Activated CD8-positive, alpha-beta memory T cell treated with anti-CD3 and anti-CD28 coated beads for 48 hours (primary cell): ENCODE measurements around the gene VPS35L.

Source experiments
- DNase-seq, 3 experiments: peaks; one replicate each; pipeline ENCODE4 v3.0.0-alpha.2; 2020; ENCODE audit warnings: low read depth in 2 of 3, low spot score in 2 of 3

The VPS35L gene

DNA sequence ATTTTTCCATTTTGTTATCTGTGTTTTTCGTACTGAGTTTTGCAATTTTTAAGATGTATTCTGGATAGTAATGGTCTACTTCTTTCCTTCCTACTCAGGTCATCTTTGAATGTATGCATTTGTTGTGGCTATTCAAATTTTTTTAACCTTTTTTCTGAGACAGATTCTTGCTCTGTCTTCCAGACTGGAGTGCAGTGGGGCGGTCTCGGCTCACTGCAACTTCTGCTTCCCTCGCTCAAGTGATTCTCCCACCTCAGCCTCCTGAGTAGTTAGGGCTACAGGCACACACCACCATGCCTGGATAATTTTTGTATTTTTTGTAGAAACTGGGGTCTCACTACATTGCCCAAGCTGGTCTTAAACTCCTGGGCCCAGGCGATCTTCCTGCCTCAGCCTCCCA is 33.6 kb downstream of the VPS35L start:
- DNase-seq: no peak

DNA sequence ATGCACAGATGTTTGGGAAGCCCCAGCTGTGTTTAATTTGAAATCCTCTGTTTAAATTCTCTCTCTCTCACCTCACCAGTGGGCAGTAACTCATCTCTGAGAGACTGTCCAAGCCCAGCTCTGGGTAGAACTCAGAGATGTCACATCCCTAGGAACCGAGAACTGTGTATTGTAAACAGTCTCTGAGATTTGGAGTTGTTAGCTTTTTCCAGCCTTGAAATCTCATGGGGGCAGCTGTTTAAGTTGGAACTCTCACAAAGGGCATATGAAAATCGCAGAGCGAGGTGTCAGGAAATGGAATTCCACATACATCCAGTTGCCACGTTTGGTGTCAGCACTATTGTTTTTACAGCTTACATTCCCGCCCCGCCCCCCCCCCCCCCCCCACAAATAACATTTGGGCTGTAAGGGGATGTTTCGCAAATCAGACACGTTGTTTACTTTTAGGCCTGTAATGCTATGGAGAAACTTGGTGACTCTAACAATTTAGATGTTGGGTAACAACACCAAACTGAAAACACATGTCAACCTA is 34.3 kb downstream of the VPS35L start:
- DNase-seq: no peak

DNA sequence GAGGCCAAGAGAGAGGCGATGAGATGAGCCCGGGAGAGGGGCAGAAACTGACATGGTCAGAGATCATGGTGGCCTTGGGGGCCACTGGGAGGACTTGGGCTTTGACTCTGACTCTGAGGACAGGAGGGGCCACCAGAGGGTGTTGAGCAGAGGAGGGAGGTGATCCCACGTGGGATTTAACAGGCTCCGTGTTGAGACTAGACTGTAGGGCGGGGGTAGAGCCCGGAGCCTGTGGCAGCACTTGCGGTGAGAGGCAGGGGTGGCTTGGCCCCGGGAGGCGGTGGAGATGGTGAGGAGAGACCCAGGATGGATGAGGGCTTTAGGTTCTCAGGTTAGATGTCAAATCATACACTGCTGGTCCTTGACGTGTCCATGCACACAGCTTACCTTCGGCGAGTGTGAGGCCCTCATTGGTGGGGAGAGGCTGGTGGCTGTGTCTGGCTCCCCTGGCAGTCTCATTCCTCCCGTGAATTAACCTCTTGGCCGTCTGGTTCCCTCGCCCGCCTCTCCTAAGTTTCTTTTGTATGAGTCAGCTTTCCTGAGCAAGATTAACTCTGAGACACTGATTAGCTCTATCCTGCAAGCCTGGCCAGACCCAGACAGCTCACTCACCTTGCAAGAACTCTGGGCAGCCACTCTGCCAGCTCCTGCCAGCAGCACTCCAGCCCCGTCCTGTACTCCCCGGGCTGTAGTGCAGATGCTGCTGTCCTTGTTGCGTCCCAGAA is 39.7 kb downstream of the VPS35L start:
- DNase-seq: no peak

DNA sequence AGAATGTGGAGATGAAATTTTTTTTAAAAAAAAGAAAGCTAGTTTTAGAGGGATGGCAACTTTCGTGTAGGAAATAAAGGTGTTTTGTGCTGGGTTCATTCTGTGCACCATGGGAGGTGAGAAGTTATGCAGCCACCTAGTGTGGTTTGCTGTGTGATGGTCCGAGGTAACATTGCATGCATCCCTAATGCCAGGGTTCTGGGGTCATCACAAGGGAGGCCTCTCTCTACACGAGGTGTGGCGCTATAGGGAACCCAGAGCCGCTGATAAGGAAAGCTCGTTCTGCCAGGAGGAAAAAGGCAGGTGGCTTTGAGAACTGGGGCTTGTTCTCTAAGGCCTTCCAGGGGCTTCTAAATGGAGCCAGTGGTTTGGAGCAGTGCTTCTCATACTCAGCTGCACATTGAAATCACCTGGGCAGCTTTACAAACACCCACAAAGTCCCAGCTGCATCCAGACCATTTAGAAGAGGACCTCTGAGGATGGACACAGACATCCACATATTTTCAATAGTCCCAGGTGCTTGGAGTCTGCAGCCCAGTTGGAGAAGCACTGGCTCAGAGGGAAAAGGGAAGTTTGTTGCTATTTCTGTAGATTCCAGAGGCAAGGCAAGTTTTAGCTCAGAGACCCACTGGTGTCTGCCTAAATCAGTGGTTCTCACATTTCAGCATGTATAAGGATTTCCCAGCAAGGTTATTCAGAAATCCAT is 43.5 kb downstream of the VPS35L start:
- no peak for DNase-seq

DNA sequence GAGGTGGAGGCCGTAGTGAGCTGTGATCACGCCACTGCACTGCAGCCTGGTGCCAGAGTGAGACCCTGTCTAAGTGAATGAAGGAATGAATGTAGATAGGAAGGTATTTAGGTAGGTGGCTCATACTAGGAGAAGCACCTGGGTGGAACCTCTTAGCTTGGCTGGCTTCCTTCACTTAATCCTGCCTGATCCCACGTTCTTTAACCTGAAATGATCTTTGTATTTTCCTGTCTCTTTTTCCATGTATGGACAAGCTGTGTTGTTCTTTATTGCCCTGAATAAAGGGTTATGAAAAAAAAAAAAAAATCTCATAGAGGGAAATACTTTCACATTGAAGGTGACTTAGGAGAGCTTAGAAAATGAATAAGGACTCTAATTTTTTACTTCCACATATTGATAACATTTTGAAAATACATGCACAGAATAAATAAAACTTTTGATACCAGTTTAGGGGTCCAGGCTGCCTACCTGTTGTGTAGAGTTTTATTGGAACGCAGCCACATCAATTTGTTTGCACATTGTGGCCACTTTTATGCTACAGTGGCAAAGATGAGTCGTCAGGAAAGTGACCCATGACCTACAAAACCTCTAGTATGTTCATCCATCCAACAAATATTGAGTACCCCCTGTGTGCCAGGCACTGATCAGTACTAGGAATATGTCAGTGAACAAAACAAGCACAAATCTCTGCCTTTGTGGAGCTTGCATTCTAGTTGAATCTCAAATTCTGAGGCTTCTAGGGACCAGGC is 44.6 kb downstream of the VPS35L start:
- DNase-seq: no peak

DNA sequence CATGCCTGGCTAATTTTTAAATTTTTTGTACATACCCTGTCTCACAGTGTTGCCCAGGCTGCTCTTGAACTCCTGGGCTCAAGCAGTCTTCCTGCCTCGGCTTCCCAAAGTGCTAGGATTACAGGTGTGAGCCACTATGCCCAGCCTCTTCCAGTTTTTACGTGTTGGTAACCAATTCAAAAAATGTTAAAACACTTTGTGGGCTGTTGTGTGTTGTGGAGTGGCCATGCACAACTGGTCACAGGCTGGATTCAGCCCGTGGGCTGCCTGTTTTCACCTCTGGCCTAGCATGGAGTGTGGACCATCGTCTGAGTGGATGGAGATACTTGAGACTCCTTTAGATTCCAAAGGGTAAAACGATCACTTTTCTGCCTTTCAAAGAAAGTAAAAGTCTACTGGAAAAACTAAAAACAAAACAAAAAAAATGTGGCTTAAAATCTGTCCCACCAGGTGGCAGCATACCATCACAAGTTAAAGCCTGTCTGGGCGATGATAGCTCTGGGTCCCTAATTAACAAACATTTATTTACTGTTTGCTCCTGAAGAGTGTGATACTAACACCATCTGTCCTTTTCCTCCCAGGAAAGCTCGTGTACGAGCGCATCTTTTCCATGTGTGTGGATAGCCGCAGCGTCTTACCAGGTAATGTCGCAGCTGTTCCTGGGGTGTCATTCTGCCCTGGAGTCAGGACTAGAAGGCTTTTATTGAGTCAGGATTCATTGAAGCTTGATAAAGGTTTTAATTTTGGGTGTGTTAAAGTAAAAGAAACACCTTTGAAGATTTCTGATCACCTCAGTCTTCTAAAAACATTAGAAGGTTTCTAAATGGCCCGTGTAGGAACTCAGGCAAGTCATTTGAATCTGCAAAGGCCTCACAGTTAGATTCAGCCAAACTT is 45.8 kb downstream of the VPS35L start:
- no peak for DNase-seq

DNA sequence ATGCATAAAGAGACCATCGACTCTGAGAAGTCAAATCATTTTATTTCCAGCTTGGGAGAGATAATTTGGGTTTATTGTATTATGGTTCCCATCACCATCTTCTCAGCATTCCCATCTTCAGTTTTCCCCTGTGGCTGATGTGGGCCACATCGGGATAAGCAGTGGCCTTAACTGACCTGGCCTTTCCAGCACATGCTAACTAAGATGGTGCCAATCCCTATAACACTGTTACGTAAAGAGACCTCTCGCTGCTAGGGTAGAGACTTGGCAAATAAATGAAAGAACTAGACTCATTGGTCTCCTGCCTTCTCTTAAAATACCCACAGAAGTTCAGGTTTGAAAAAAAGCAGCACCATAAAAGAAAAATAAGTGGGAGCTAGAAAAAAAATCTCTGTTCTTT is 49.4 kb downstream of the VPS35L start:
- DNase-seq: no peak

DNA sequence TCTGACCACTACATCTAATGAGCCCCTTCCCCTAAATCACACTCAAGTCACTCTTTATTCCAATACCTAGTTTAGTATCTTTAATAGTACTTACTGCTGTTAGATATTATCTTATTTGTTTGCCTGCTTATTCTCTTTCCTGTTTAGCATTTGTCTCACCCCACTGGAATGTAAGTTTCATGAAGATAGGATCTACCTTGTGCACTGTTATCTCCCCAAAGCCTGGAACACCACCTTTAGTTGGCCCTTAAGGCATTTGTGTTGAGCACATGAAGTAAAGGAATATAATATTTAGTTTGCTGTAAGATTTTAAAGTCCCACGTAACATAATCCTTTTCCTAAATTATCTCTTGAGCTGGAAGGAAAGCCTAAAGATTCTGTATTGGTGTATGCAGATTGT is 50.2 kb downstream of the VPS35L start:
- DNase-seq: no peak

DNA sequence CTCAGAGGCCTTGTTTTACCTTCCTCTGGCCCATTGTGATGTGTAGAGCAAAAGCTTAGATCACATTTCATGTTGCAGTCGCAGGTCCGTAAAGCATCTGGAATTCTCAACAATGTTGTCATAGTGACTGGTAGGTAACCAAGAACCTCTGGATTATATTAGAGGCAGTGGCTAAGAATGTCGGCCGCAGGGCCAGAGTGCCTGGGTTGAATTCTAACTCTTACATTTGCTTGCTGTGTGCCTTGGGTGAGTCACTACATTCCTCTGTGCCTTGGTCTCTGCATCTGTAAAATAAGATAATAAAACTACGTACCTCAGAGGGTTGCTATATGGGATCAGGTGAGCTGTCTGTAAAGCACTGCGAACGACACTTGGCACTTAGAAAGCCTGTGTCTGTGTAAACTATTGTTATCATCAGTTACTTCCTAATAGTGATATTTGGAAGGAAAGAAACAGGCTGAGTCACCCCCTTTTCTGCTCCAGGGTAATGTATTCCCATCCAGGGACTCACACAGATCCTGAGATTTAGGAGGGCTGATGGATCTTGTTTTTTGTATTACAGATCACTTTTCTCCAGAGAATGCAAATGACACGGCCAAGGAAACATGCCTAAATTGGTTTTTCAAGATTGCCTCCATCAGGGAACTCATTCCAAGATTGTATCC is 52.2 kb downstream of the VPS35L start:
- no peak for DNase-seq

DNA sequence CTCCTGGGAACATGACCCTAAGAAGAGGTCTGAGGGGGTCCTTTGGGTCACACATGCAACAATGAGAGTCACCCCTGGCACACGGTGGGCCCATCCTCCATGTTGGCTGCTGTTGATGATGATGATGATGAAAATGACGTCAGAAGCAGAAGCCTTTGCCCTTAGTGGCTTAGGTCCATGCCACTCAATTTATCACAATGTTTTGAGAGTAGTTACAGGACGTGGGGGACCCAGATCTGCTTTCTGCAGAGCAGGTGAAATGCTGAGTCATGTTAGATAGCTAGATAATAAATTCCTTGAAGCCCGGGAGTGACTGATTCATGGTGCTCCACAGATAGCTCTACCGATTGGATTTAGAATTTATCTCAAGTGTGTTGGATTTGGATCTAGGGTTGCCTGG is 53.9 kb downstream of the VPS35L start:
- DNase-seq: no peak

DNA sequence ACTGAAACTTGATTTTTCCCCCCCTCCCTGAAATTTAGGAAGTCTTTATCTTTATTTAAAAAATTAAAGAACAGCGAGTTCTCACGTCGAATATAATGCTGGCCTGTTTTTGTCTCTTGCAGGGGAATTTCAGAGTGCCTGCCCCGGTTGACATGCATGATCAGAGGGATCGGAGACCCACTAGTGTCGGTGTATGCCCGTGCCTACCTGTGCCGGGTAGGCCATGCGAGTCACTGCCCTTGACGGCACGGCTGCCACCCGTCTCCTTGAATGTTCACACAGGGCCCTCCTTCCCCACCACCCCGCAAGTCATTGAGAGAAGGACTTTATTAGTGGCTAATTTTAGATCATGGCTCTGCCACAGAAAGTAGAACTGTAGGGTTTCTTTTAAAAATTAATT is 54.7 kb downstream of the VPS35L start:
- DNase-seq: no peak

DNA sequence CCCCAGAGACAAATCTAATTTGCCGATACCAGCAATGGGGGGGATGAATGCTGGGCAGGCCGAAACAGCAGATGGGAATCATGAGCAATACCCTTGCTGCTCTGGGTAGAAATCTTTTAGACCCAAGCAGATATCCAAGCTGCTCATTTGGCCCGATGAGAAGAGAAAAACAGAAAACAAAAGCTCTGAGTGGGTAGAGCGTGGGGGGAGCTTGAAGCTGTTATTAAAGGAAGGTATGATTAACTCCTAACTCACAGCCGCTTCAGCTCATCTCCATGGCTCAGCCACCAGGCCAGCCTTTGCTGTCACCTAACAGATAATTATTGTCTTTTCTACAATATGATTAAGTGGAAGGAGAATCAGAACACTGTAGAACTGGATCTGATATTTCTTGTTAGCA is 58.3 kb downstream of the VPS35L start:
- no peak for DNase-seq

DNA sequence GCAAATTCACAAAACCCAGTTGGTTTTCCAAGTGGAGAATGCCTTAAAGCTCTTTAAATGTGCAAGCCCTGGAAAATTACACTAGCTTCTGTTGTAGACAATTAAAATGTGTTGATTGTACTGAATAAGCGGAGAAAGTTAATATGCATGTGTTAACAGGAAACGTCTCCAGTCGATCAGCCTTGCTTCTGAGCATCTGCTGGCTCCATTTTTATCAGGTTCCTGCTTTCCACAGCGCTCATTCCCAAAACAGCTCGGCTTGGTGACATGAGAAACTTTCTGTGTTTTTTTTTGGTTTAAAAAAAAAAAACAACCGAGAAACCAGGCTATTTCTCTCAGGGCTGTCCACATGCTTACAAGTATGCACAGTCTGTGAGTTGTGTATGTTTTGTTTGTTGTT is 60.7 kb downstream of the VPS35L start:
- no peak for DNase-seq

DNA sequence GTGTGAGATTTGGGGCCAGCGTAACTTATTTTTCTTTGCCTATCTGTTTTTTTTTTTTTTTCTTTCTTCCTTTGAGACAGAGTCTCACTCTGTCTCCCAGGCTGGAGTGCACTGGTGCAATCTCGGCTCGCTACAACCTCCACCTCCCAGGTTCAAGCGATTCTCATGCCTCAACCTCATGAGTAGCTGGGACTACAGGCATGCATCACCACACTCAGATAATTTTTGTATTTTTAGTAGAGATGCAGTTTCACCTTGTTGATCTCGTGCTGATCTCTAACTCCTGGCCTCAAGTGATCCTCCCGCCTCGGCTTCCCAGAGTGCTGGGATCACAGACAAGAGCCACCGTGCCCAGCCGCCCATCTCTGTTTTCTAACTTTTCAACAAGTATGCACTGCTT is 63.4 kb downstream of the VPS35L start:
- DNase-seq: no peak

DNA sequence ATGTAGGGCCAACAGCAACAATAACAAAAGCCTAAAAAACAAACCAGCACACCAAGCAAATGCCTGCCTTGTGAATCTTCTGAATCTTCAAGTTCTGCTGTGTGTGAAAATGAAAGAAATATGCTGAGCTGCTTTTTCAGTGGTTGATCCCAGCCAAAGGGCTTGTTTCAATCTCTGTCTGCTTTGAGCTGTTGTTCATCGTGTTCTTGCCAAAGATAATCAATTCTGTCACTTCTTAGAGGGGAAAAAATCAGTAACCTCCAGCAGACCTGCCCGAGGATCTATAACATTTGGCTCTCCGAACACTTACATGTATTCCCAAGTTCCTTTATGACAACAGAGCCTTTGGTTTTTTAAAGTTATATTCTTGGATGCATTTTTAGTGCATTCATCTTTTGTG is 65.9 kb downstream of the VPS35L start:
- DNase-seq: no peak

DNA sequence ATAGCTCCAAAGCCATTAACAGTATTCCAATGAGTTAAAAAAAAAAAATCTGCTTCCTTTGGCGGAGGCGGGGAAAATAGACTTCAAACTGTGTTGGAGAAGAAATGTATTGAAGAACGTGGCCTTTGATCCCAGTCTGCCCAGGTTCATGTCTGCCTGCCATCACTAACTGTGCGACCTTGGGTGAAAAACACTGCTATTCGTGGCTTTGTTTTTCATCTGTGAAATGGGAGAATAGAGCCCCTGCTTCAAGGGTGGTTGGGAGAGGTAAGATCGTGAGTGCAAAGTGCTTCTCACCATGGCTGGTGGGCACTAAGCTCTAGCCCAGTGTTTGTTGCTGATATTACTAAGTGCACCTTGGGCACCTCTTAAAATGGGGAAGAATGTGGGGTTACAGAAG is 69.5 kb downstream of the VPS35L start:
- no peak for DNase-seq

DNA sequence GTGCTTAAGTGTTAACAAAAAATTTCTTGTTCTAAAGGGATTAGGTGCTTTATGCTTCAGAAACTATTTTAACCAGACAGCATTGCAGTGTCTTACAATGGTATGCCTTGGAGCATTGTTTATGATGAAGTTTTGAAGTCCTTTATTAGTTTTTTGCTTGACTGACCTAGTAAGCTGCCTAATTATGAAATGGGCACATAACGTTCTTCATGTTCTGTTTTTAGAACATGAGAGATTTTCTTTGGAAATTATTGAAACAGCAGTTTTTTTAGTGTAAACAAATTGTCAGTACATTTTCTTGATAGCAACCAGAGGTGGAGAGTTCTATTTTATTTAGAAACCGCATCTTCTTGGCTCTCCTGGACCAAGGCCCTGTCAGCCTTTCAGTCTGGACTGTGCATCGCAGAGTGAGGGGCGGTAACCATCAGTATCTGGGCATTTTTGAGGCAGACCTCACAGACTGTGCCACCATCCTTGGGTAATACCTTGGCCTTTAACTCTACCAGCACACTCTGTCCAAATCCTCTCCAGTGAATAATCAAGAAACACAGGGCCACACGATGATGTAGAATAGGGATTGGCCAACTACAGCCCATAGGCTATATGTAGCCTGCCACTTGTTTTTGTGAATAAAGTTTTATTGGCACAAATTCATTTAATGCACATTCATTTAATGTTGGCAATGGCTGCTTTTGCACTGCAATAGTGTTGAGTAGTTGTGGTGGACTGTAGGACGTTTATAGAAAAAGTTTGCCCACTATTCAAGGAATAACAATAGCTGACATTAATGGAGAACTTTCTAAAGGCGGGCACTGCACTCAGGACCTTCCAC is 81.1 kb downstream of the VPS35L start:
- no peak for DNase-seq

DNA sequence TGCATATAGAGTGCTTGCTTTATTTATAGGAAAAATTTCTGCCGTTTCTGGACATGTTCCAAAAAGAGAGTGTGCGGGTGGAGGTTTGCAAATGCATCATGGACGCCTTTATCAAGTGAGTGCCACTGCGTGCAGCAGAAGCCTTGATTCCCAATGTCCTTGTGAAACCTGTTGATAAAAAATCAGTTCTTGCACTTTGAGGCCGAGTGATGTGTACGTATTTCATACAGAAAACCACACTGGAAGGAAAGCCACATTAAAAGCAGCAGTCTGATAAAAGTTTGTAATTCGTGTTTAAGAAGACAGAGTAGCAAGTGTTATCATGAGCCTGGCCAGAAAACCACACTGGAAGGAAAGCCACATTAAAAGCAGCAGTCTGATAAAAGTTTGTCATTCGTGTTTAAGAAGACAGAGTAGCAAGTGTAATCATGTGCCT is 84.5 kb downstream of the VPS35L start:
- no peak for DNase-seq

DNA sequence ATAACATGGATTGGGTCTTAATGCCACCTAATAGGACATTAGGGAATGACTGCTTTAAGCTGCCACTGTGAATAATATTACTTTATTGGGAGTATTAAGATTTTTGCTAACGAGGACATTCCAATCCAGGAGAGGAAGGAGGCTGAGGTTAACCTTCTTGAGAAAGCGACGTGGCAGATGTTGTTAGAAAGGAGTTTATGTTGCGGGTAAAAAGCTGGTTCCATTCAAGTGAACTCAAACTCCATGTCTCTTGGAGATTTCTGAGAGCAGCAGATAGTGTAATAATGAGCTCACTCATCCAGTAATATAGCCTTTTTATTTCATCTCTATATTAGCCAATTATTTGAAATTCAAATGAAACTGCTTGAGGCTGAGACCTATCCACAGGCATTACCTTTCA is 87.0 kb downstream of the VPS35L start:
- no peak for DNase-seq

DNA sequence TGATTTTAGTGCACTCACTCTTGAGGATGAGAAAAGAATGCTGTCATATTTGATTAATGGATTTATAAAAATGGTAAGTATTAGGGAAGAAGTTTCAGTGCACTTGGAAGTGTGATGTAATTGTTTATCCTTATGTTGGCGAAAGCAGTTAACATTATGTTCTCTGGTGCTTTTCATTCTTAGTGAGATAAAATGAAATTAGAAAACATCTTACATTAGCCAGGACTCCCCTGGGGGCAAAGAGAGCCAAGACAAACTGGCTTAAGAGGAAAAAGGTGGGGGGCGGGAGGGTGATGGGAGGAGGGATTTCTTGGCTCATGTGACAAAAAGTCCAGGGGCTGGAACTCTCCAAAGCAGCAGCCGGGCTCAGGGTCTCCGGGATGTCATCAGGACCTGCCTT is 89.4 kb downstream of the VPS35L start:
- DNase-seq: no peak
